K562 (cell line): ENCODE data around the gene BPTF. TPM values are rescaled to one million over a fixed set of nuclear protein-coding genes. Genes with fewer than 3 reads are reported as not detected.

Experiments
- CHD1 ChIP-seq: fragments of 200-600 bp; sonication (generic); IDR thresholded peaks from one replicate; pipeline ENCODE4 v1.6.1; 2012; ENCODE audit warnings: mild to moderate bottlenecking, moderate library complexity, low read length, inconsistent platforms
- EP300 ChIP-seq: IDR thresholded peaks from 2 replicates; pipeline ENCODE4 v1.6.1; 2012; ENCODE audit warnings: low read length, improper control_type of control experiment
- HNRNPLL ChIP-seq: fragments of 200-400 bp; formaldehyde crosslinking; IDR thresholded peaks from 2 replicates; pipeline ENCODE4 v1.6.1; 2017; ENCODE audit warnings: low read length, low read depth, mild to moderate bottlenecking; ENCODE audit not compliant: poor library complexity, severe bottlenecking
- MNT ChIP-seq, 2 experiments: fragments of 450-650 bp; conservative IDR thresholded peaks; 2 replicates each; pipeline ENCODE4 v1.6.1; 2017; ENCODE audit warnings: mild to moderate bottlenecking in 2 of 2, moderate library complexity in 2 of 2
- NFIC ChIP-seq: fragments of 450-650 bp; IDR thresholded peaks from 2 replicates; pipeline ENCODE4 v1.6.1; 2017; ENCODE audit warnings: mild to moderate bottlenecking, inconsistent platforms
- NONO ChIP-seq, 2 experiments: fragments of 200-400 bp in 1 of 2; fragments of 450-650 bp in 1 of 2; formaldehyde crosslinking in 1 of 2; IDR thresholded peaks; 2 replicates each; pipeline ENCODE4 v1.6.1; 2017; ENCODE audit warnings: low read depth in 2 of 2, mild to moderate bottlenecking in 2 of 2, moderate library complexity in 2 of 2, low read length in 1 of 2
- POLR2AphosphoS5 ChIP-seq: IDR thresholded peaks from 2 replicates; pipeline ENCODE4 v1.6.1; 2011; ENCODE audit warnings: mild to moderate bottlenecking, low read depth, low read length, moderate library complexity; ENCODE audit not compliant: control insufficient read depth, insufficient read depth
- ZBTB11 ChIP-seq, 3 experiments: fragments of 200-800 bp in 1 of 3; fragments of 250-450 bp in 1 of 3; fragments of 450-650 bp in 1 of 3; sonication (Bioruptor Pico) in 1 of 3; sonication (Bioruptor generic) in 1 of 3; formaldehyde crosslinking in 1 of 3; IDR thresholded peaks; 2 replicates each; pipeline versions ENCODE4 v1.6.1 to v1.8.0; 2016 to 2022; ENCODE audit warnings: mild to moderate bottlenecking in 2 of 3, missing genetic modification characterization in 2 of 3, missing compliant biosample characterization in 1 of 3, moderate library complexity in 1 of 3
- ZKSCAN8 ChIP-seq: fragments of 200-800 bp; sonication (Bioruptor generic); IDR thresholded peaks from 2 replicates; pipeline ENCODE4 v1.6.1; 2016; ENCODE audit warnings: missing genetic modification characterization, missing compliant biosample characterization
- ZNF197 ChIP-seq: fragments of 200-800 bp; sonication (Bioruptor generic); IDR thresholded peaks from 2 replicates; pipeline ENCODE4 v1.6.1; 2016; ENCODE audit warnings: low read depth, missing genetic modification characterization, missing compliant biosample characterization
- ZNF639 ChIP-seq, 2 experiments: fragments of 200-800 bp in 1 of 2; sonication (Bioruptor generic) in 1 of 2; sonication (generic) in 1 of 2; formaldehyde crosslinking in 1 of 2; IDR thresholded peaks in 1 of 2; conservative IDR thresholded peaks in 1 of 2; 2 replicates each; pipeline versions ENCODE4 v1.5.0 to v1.6.1; 2016 to 2020; ENCODE audit warnings: missing compliant biosample characterization in 1 of 2, missing genetic modification characterization in 1 of 2, missing genetic modification reagents in 1 of 2
- polyA plus RNA-seq, 8 experiments: library from polyadenylated mRNA; depleted of rRNA in 4 of 8; stranded (reverse) in 5 of 8; unstranded in 3 of 8; fragments of >200 nt; fragmentation: Nextera tagmentation in 2 of 8; fragmentation: Illumina TruSeq in 1 of 8; extraction: Ambion mirVana in 2 of 8; extraction: Trizol in 1 of 8; gene quantifications; 2 replicates each; pipeline versions ENCODE4 v1.2.1 to v1.2.3, GENCODE V29; 2011 to 2014; ENCODE audit warnings: inconsistent platforms in 1 of 8, missing spikeins in 1 of 8
- total RNA-seq, 7 experiments: library from RNA; depleted of rRNA in 6 of 7; stranded (reverse); fragments of >200 nt in 6 of 7; fragmentation: Illumina TruSeq in 2 of 7; extraction: Trizol in 2 of 7; gene quantifications; 2 replicates each; pipeline versions ENCODE4 v1.2.1 to v1.2.3, GENCODE V29; 2011 to 2021; ENCODE audit warnings: low replicate concordance in 1 of 7
- TF ChIP-seq, protein P1 (sequence below), 2 experiments: IDR thresholded peaks; 2 replicates each; pipeline ENCODE4 v1.6.1; 2011; ENCODE audit warnings: borderline replicate concordance in 1 of 2, control low read depth in 1 of 2, low read depth in 1 of 2, low read length in 1 of 2, mild to moderate bottlenecking in 1 of 2, mixed read lengths in 1 of 2, moderate library complexity in 1 of 2; ENCODE audit not compliant: insufficient read depth in 1 of 2, insufficient read length in 1 of 2, poor library complexity in 1 of 2, severe bottlenecking in 1 of 2; ENCODE audit errors: extremely low read depth in 1 of 2

Gene BPTF
- total and polyA plus RNA-seq, 9 of the 15 experiments (the other 6 are each of a cell fraction or from before 2014, with no cell fraction given): 12.5 to 52.1 (median 26.9) TPM

- TF ChIP-seq CHD1 (peak; percentile 80), EP300 (no peak), HNRNPLL (no peak), ZKSCAN8 (CRISPR knock-in tag) (0 out of 2 replicates have a peak, but pooled peaks have one; percentile 68), MNT (conservative IDR thresholded peaks at IDR 0.05) (peak in 1 of 2 experiments; percentile 41; a peak in 1 of 4 replicates), POLR2AphosphoS5 (peak; percentile 65), NFIC (peak; percentile 55; the same call in 1 of the 2 replicates), ZNF639 (CRISPR knock-in tag; conservative IDR thresholded peaks at IDR 0.05 in 1 of 2, IDR thresholded peaks at IDR 0.05 in 1 of 2) (peak in 1 of 2 experiments; percentile 97; a peak in 2 of 4 replicates), NONO (IDR thresholded peaks at IDR 0.05; ENCODE audit: low read depth in 2 of 2, low read length in 1 of 2) (peak; percentile 60 to 78; a peak in 2 of 4 replicates), ZBTB11 (CRISPR knock-in tag; IDR thresholded peaks at IDR 0.05) (peak in 1 of 3 experiments; percentile 94; a peak in 3 of 6 replicates), ZNF197 (CRISPR knock-in tag) (peak; percentile 98)
- TF ChIP-seq, protein P1, sequence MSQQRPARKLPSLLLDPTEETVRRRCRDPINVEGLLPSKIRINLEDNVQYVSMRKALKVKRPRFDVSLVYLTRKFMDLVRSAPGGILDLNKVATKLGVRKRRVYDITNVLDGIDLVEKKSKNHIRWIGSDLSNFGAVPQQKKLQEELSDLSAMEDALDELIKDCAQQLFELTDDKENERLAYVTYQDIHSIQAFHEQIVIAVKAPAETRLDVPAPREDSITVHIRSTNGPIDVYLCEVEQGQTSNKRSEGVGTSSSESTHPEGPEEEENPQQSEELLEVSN (IDR thresholded peaks at IDR 0.05; ENCODE audit: borderline replicate concordance in 1 of 2, extremely low read depth in 1 of 2, insufficient read depth in 1 of 2, insufficient read length in 1 of 2, low read depth in 1 of 2, low read length in 1 of 2, poor library complexity in 1 of 2, severe bottlenecking in 1 of 2): peak in 1 of 2 experiments; percentile 79
These were observed 168.1 kb downstream of the BPTF start (continued) for GRCh38 chr17:67993153-67993997.
